Pancreas (tissue), 10 donors: ENCODE measurements around the gene SPRN. TPM values are rescaled to one million over a fixed set of nuclear protein-coding genes. Genes with fewer than 3 reads are reported as not detected.
A peak's percentile ranks its signal among the peaks of the same experiment; 100 is the strongest.
"Not testable (repeated sequence)": the region's sequence is repeated elsewhere in the genome, so short reads cannot be mapped to it uniquely, and the experiment has no call there.

Source experiments
- ATAC-seq, 4 donors: fragments of 200-7000 bp; cut with Tn5 transposase; one replicate each; pipeline versions ENCODE4 v1.8.0 to v1.9.1; 2020; ENCODE audit warnings: mild to moderate bottlenecking in 4 of 4, moderate library complexity in 4 of 4
- DNase-seq, 6 donors: peaks; one replicate each; pipeline ENCODE4 v3.0.0-alpha.2; 2020
- FAIRE-seq: peaks from 2 replicates; lab custom pipeline; 2012; peaks lifted over from hg19 to GRCh38; lab: Jason Lieb, UNC
- H3K27ac ChIP-seq, 4 donors: fragments of 200-600 bp; sonication (generic); 1 replicate in 3 of 4; 2 replicates in 1 of 4; pipeline versions ENCODE4 v1.5.0 to v1.8.0; 2020
- H3K27me3 ChIP-seq, 4 donors: fragments of 200-600 bp; one replicate each; pipeline ENCODE4 v1.8.0; 2021
- H3K36me3 ChIP-seq, 3 donors: fragments of 200-600 bp; sonication (generic) in 1 of 3; one replicate each; pipeline versions ENCODE4 v1.5.0 to v1.8.0; 2020 to 2021
- H3K4me1 ChIP-seq, 3 donors: fragments of 200-600 bp; one replicate each; pipeline ENCODE4 v1.8.0; 2021
- H3K4me3 ChIP-seq, 4 donors: fragments of 200-600 bp; sonication (generic) in 2 of 4; one replicate each; pipeline versions ENCODE4 v1.5.0 to v1.8.0; 2020 to 2021
- H3K9me3 ChIP-seq, 4 donors: fragments of 200-600 bp; one replicate each; pipeline ENCODE4 v1.8.0; 2021
- CTCF ChIP-seq, 4 donors: fragments of 200-600 bp; sonication (generic) in 3 of 4; IDR thresholded peaks; one replicate each; pipeline versions ENCODE4 v1.5.0 to v1.8.0; 2021; ENCODE audit warnings: antibody characterized with exemption in 4 of 4
- WGBS, 2 donors: extraction: QIAGEN DNeasy Blood & Tissue Kit; methylation state at CpG; one replicate each; pipeline ENCODE4 v1.1.7; 2013; 5-methylcytosine and 5-hydroxymethylcytosine counted together
- intact Hi-C, 3 donors: fragments of 100-400 bp; cut with DNase I; formaldehyde crosslinking; loops; one replicate each; pipeline versions ENCODE4 v1.11.1 to v1.14.2; 2022
- polyA plus RNA-seq, 2 donors: library from polyadenylated mRNA; stranded (reverse); fragments of 200-250 nt; gene quantifications; one replicate each; pipeline ENCODE4 v1.2.3, GENCODE V29; 2013
- total RNA-seq, 6 donors: library from RNA; stranded (reverse); fragmentation: NEBNext Ultra II Directional in 4 of 6; extraction: Animal tissue kit (Norgen Biotek cat#: 25700) in 4 of 6; gene quantifications; one replicate each; pipeline versions ENCODE4 v1.2.1 to v1.2.4, GENCODE V29; 2021 to 2023
- donor health status: healthy with polysubstance abuse.
- donor health status: DM: no; HTN: no; CAD: no; lungs with moderate emphysema.
- donor health status: DM: no; HTN: no; CAD: no.
- donor health status: control.
- donor health status: control.
- donor health status: Bipolar disorder and iron deficiency.
- donor health status: DM: yes; HTN: yes; CAD: no.
- donor health status: DM: no; HTN: no; CAD: no.
- donor health status: DM: no; HTN: no; CAD: no.
- donor health status: DM: yes; HTN: yes; CAD: no.

SPRN gene
- total and polyA plus RNA-seq, 8 donors: 0.03 to 0.87 (median 0.09) TPM; not detected in 3

- intact Hi-C loops: no loop called here
- no peaks in the 10 kb centered on the region for H3K27me3 ChIP-seq
- H3K4me1 ChIP-seq: no peaks in the 10 kb centered on the region
- FAIRE-seq: no peak
- no peak overlapping the region for H3K4me3 ChIP-seq
- peak in 3 of 4 donors; percentile 53 to 62 (median 60) for ATAC-seq
- H3K9me3 ChIP-seq: no peaks in the 10 kb centered on the region
- no peak for TF ChIP-seq CTCF (IDR thresholded peaks at IDR 0.05)
- peak in 4 of 6 donors; percentile 5 to 55 (median 13) for DNase-seq
- no peaks in the 10 kb centered on the region for H3K36me3 ChIP-seq
- H3K27ac ChIP-seq: no peak overlapping the region
- 72 to 82% methylated on average over 11 of the region's 11 CpGs for WGBS, 2 donors
Observed at GRCh38 chr10:133438711-133439273, 14.4 kb upstream of the SPRN start.

- H3K36me3 ChIP-seq, H3K27ac ChIP-seq, intact Hi-C loops, H3K4me3 ChIP-seq, DNase-seq, H3K9me3 ChIP-seq, H3K27me3 ChIP-seq, FAIRE-seq, H3K4me1 ChIP-seq: not testable (repeated sequence)
- 86% methylated on average over 6 of the region's 25 CpGs; no CpG with 5 or more reads in 1 of the 2 donors for WGBS, 2 donors
- peak in 2 of 4 donors; percentile 6 to 13 for ATAC-seq
Observed at GRCh38 chr10:133432789-133433188, 8.4 kb upstream of the SPRN start.

GRCh38 chr10:133431888-133432613 is 7.6 kb upstream of the SPRN start:
- H3K4me3 ChIP-seq, intact Hi-C loops, H3K27me3 ChIP-seq, H3K36me3 ChIP-seq, FAIRE-seq, DNase-seq, H3K9me3 ChIP-seq, H3K27ac ChIP-seq, H3K4me1 ChIP-seq: not testable (repeated sequence)
- 46 to 49% methylated on average over 5 to 6 of the region's 9 CpGs for WGBS, 2 donors
- peak in 2 of 4 donors; percentile 13 to 44 for ATAC-seq

- intact Hi-C loops, H3K27ac ChIP-seq, H3K27me3 ChIP-seq, FAIRE-seq, H3K9me3 ChIP-seq, H3K4me3 ChIP-seq, H3K4me1 ChIP-seq, ATAC-seq, H3K36me3 ChIP-seq, DNase-seq: not testable (repeated sequence)
- 86 to 90% methylated on average over 4 of the region's 4 CpGs for WGBS, 2 donors
Observed at GRCh38 chr10:133429571-133429970, 5.1 kb upstream of the SPRN start.

GRCh38 chr10:133424102-133424501 is 323 bp downstream of the SPRN start:
- DNase-seq: peak in 1 of 6 donors; percentile 64
- H3K27ac ChIP-seq, H3K27me3 ChIP-seq, H3K4me3 ChIP-seq, H3K4me1 ChIP-seq, FAIRE-seq, H3K36me3 ChIP-seq, H3K9me3 ChIP-seq: not testable (repeated sequence)
- peak in 3 of 4 donors; percentile 14 to 43 (median 17) for ATAC-seq
- intact Hi-C loops: loop anchor here in 1 of 3 donors (5.0 kb wide), 1 partner anchor 148 kb away; no protein-coding TSS in a partner anchor
- 2% methylated on average over 9 of the region's 46 CpGs; no CpG with 5 or more reads in 1 of the 2 donors for WGBS, 2 donors

GRCh38 chr10:133422807-133423771 is 1.3 kb downstream of the SPRN start:
- Histone ChIP-seq H3K36me3 (peaks cover 0 to 10% (median 0%) of the 10 kb centered on the region in 3 donors), H3K9me3 (no peaks in the 10 kb centered on the region), H3K4me1 (peaks cover 0 to 3% (median 0%) of the 10 kb centered on the region in 3 donors), H3K27ac (no peak overlapping the region), H3K27me3 (no peaks in the 10 kb centered on the region), H3K4me3 (no peak overlapping the region)
- intact Hi-C loops: loop anchor here in 1 of 3 donors (5.0 kb wide), 1 partner anchor 149 kb away; no protein-coding TSS in a partner anchor
- FAIRE-seq (no peak), DNase-seq (peak in 2 of 6 donors; percentile 27 to 73), ATAC-seq (peak; percentile 23 to 51 (median 41))
- TF ChIP-seq CTCF (IDR thresholded peaks at IDR 0.05): no peak
- WGBS, 2 donors: 15 to 18% methylated on average over 65 to 88 of the region's 88 CpGs
